CD4-positive, alpha-beta T cell treated with Interferon alpha-2 for 1 hour (primary cell): ENCODE measurements around the gene PARP3.
A peak's percentile ranks its signal among the peaks of the same experiment; 100 is the strongest.
"Not testable (repeated sequence)": the region's sequence is repeated elsewhere in the genome, so short reads cannot be mapped to it uniquely, and the experiment has no call there.

Source experiments
- DNase-seq, 2 donors: peaks; one replicate each; pipeline ENCODE4 v3.0.0-alpha.2; 2020 to 2022

PARP3 gene

GRCh38 chr3:51986010-51986947 is 44.1 kb downstream of the PARP3 start:
- no peak for DNase-seq

GRCh38 chr3:51987568-51987967 is 45.4 kb downstream of the PARP3 start:
- no peak for DNase-seq

GRCh38 chr3:51988286-51989146 is 46.4 kb downstream of the PARP3 start:
- DNase-seq, result no peak

GRCh38 chr3:51990501-51990971 is 48.4 kb downstream of the PARP3 start:
- DNase-seq, result not testable (repeated sequence)

- DNase-seq, result no peak
These were observed 50.0 kb downstream of the PARP3 start for GRCh38 chr3:51992017-51992682.

GRCh38 chr3:51993657-51994056 is 51.5 kb downstream of the PARP3 start:
- DNase-seq, result not testable (repeated sequence)

GRCh38 chr3:51994530-51994929 is 52.4 kb downstream of the PARP3 start:
- no peak for DNase-seq

GRCh38 chr3:51995346-51996163 is 53.4 kb downstream of the PARP3 start, which contains the start of gene RPL29:
Gene RPL29, minus strand, starts transcription at chr3:51995895. Its CDS starts 434 bp downstream, at chr3:51995461.
- DNase-seq, result peak; percentile 93 to 96

- DNase-seq, result no peak
These were observed 55.0 kb downstream of the PARP3 start for GRCh38 chr3:51997172-51997571.

- DNase-seq, result no peak
These were observed 55.9 kb downstream of the PARP3 start for GRCh38 chr3:51997935-51998596.
